ENCODE measurements around the gene SMCO4.
"Not testable (repeated sequence)": the region's sequence is repeated elsewhere in the genome, so short reads cannot be mapped to it uniquely, and the experiment has no call there.

SMCO4 gene

GRCh38 chr11:93543292-93543977 lies at the start of gene SMCO4:
SMCO4 (minus strand) TSS chr11:93543391; CDS start chr11:93479189, 64,202 bp downstream.
- H3K4me3 ChIP-seq (ENCODE audit: low read depth, low read length) = peak within 1 kb of the TSS; percentile 62

GRCh38 chr11:93591247-93591898 lies 48.2 kb upstream of the SMCO4 start:
- H3K4me3 ChIP-seq (ENCODE audit: low read depth, low read length) = no peak overlapping the region

GRCh38 chr11:93589347-93589746 lies 46.2 kb upstream of the SMCO4 start:
- H3K4me3 ChIP-seq (ENCODE audit: low read depth, low read length) = no peak overlapping the region

- no peak overlapping the region for H3K4me3 ChIP-seq (ENCODE audit: low read depth, low read length)
Observed at GRCh38 chr11:93587858-93588581, 44.8 kb upstream of the SMCO4 start.

- not testable (repeated sequence) for H3K4me3 ChIP-seq (ENCODE audit: low read depth, low read length)
Observed at GRCh38 chr11:93587425-93587824, 44.2 kb upstream of the SMCO4 start.

GRCh38 chr11:93585758-93586157 lies 42.6 kb upstream of the SMCO4 start:
- H3K4me3 ChIP-seq (ENCODE audit: low read depth, low read length) = no peak overlapping the region

- H3K4me3 ChIP-seq (ENCODE audit: low read depth, low read length) = no peak overlapping the region
Observed at GRCh38 chr11:93583490-93583889, 40.3 kb upstream of the SMCO4 start.

GRCh38 chr11:93579187-93579751 lies 36.1 kb upstream of the SMCO4 start:
- H3K4me3 ChIP-seq (ENCODE audit: low read depth, low read length) = no peak overlapping the region

GRCh38 chr11:93577286-93577685 lies 34.1 kb upstream of the SMCO4 start:
- no peak overlapping the region for H3K4me3 ChIP-seq (ENCODE audit: low read depth, low read length)

- not testable (repeated sequence) for H3K4me3 ChIP-seq (ENCODE audit: low read depth, low read length)
Observed at GRCh38 chr11:93576870-93577269, 33.7 kb upstream of the SMCO4 start.

- H3K4me3 ChIP-seq (ENCODE audit: low read depth, low read length) = no peak overlapping the region
Observed at GRCh38 chr11:93574638-93575220, 31.5 kb upstream of the SMCO4 start.

GRCh38 chr11:93573184-93573583 lies 30.0 kb upstream of the SMCO4 start:
- no peak overlapping the region for H3K4me3 ChIP-seq (ENCODE audit: low read depth, low read length)

GRCh38 chr11:93572621-93573020 lies 29.4 kb upstream of the SMCO4 start:
- H3K4me3 ChIP-seq (ENCODE audit: low read depth, low read length) = no peak overlapping the region

- no peak overlapping the region for H3K4me3 ChIP-seq (ENCODE audit: low read depth, low read length)
Observed at GRCh38 chr11:93572171-93572570, 29.0 kb upstream of the SMCO4 start.

- H3K4me3 ChIP-seq (ENCODE audit: low read depth, low read length) = no peak overlapping the region
Observed at GRCh38 chr11:93571612-93572011, 28.4 kb upstream of the SMCO4 start.

- H3K4me3 ChIP-seq (ENCODE audit: low read depth, low read length) = no peak overlapping the region
Observed at GRCh38 chr11:93570759-93571413, 27.7 kb upstream of the SMCO4 start.

- no peak overlapping the region for H3K4me3 ChIP-seq (ENCODE audit: low read depth, low read length)
Observed at GRCh38 chr11:93569496-93569895, 26.3 kb upstream of the SMCO4 start.

- H3K4me3 ChIP-seq (ENCODE audit: low read depth, low read length) = no peak overlapping the region
Observed at GRCh38 chr11:93568726-93569125, 25.5 kb upstream of the SMCO4 start.

- H3K4me3 ChIP-seq (ENCODE audit: low read depth, low read length) = no peak overlapping the region
Observed at GRCh38 chr11:93567401-93567895, 24.3 kb upstream of the SMCO4 start.

GRCh38 chr11:93564895-93565294 lies 21.7 kb upstream of the SMCO4 start:
- no peak overlapping the region for H3K4me3 ChIP-seq (ENCODE audit: low read depth, low read length)

GRCh38 chr11:93563857-93564256 lies 20.7 kb upstream of the SMCO4 start:
- H3K4me3 ChIP-seq (ENCODE audit: low read depth, low read length) = no peak overlapping the region
